ENCODE measurements around the gene HAO1. TPM values are rescaled to one million over a fixed set of nuclear protein-coding genes. Genes with fewer than 3 reads are reported as not detected.

HAO1 gene
- total RNA-seq, 2 donors from 2014 or later = not detected

- TF ChIP-seq POLR2AphosphoS5 (IDR thresholded peaks at IDR 0.05) (no peak), POLR2A (IDR thresholded peaks at IDR 0.05) (no peak), CTCF (IDR thresholded peaks at IDR 0.05) (no peak)
- H3K4me1 ChIP-seq (replicated peaks) = no peaks in the 10 kb centered on the region
- DNase-seq (ENCODE audit: low spot score) = no peak
- no peaks in the 10 kb centered on the region for H3K36me3 ChIP-seq
- WGBS = 30% methylated on average over 2 of the region's 2 CpGs
- no peaks in the 10 kb centered on the region for H3K27me3 ChIP-seq (replicated peaks; ENCODE audit: insufficient read depth)
- intact Hi-C loops (cut with DNase I) = no loop called here
- no peaks in the 10 kb centered on the region for H3K9me3 ChIP-seq
- no peak overlapping the region for H3K4me3 ChIP-seq
- H3K27ac ChIP-seq = no peak overlapping the region
Measured at GRCh38 chr20:7943891-7944290, 3.6 kb upstream of the HAO1 start.

GRCh38 chr20:7939663-7940062 lies 595 bp downstream of the HAO1 start:
- intact Hi-C loops (cut with DNase I) = loop anchor here (5.0 to 10.0 kb wide), 2 partner anchors 195 to 783 kb away; partner anchors contain the start of gene PLCB1
- Histone ChIP-seq H3K9me3 (no peaks in the 10 kb centered on the region), H3K4me1 (replicated peaks) (no peaks in the 10 kb centered on the region), H3K27ac (no peak overlapping the region), H3K4me3 (no peak overlapping the region), H3K36me3 (no peaks in the 10 kb centered on the region), H3K27me3 (replicated peaks; ENCODE audit: insufficient read depth) (no peaks in the 10 kb centered on the region)
- WGBS = 25% methylated on average over 4 of the region's 4 CpGs
- no peak for TF ChIP-seq POLR2AphosphoS5 (IDR thresholded peaks at IDR 0.05)
- no peak for TF ChIP-seq POLR2A (IDR thresholded peaks at IDR 0.05)
- DNase-seq (ENCODE audit: low spot score) = no peak

- no peaks in the 10 kb centered on the region for H3K4me1 ChIP-seq (replicated peaks)
- H3K36me3 ChIP-seq = no peaks in the 10 kb centered on the region
- intact Hi-C loops (cut with DNase I) = loop anchor here (5.0 to 10.0 kb wide), 2 partner anchors 197 to 784 kb away; partner anchors contain the start of gene PLCB1
- H3K27me3 ChIP-seq (replicated peaks; ENCODE audit: insufficient read depth) = no peaks in the 10 kb centered on the region
- no peak overlapping the region for H3K4me3 ChIP-seq
- no peak for TF ChIP-seq POLR2AphosphoS5 (IDR thresholded peaks at IDR 0.05)
- no peak for TF ChIP-seq POLR2A (IDR thresholded peaks at IDR 0.05)
- no peak for TF ChIP-seq CTCF (IDR thresholded peaks at IDR 0.05)
- no peaks in the 10 kb centered on the region for H3K9me3 ChIP-seq
- no peak overlapping the region for H3K27ac ChIP-seq
- no peak for DNase-seq (ENCODE audit: low spot score)
- WGBS = 93% methylated on average over 2 of the region's 2 CpGs
Measured at GRCh38 chr20:7938058-7938457, 2.2 kb downstream of the HAO1 start.

GRCh38 chr20:7937328-7937727 lies 2.9 kb downstream of the HAO1 start:
- Histone ChIP-seq H3K4me1 (replicated peaks) (no peaks in the 10 kb centered on the region), H3K27ac (no peak overlapping the region), H3K4me3 (no peak overlapping the region), H3K9me3 (no peaks in the 10 kb centered on the region), H3K36me3 (no peaks in the 10 kb centered on the region), H3K27me3 (replicated peaks; ENCODE audit: insufficient read depth) (no peaks in the 10 kb centered on the region)
- intact Hi-C loops (cut with DNase I) = loop anchor here (5.0 to 10.0 kb wide), 2 partner anchors 197 to 785 kb away; partner anchors contain the start of gene PLCB1
- 91% methylated on average over 3 of the region's 3 CpGs for WGBS
- no peak for DNase-seq (ENCODE audit: low spot score)
- no peak for TF ChIP-seq POLR2A (IDR thresholded peaks at IDR 0.05)
- TF ChIP-seq CTCF (IDR thresholded peaks at IDR 0.05) = no peak
- no peak for TF ChIP-seq POLR2AphosphoS5 (IDR thresholded peaks at IDR 0.05)

- no peaks in the 10 kb centered on the region for H3K4me1 ChIP-seq (replicated peaks)
- no peak overlapping the region for H3K4me3 ChIP-seq
- no peaks in the 10 kb centered on the region for H3K36me3 ChIP-seq
- intact Hi-C loops (cut with DNase I) = loop anchor here (5.0 to 10.0 kb wide), 2 partner anchors 200 to 787 kb away; partner anchors contain the start of gene PLCB1
- TF ChIP-seq POLR2AphosphoS5 (IDR thresholded peaks at IDR 0.05) = no peak
- no peak for TF ChIP-seq CTCF (IDR thresholded peaks at IDR 0.05)
- no peak overlapping the region for H3K27ac ChIP-seq
- WGBS = 87% methylated on average over 4 of the region's 4 CpGs
- H3K27me3 ChIP-seq (replicated peaks; ENCODE audit: insufficient read depth) = no peaks in the 10 kb centered on the region
- no peaks in the 10 kb centered on the region for H3K9me3 ChIP-seq
- no peak for DNase-seq (ENCODE audit: low spot score)
Measured at GRCh38 chr20:7935027-7935551, 5.2 kb downstream of the HAO1 start.
